Esophagus muscularis mucosa (tissue), 4 donors: ENCODE data around the gene ZNF157.

Experiments used
- EP300 ChIP-seq: sonication (generic); formaldehyde crosslinking; IDR thresholded peaks from one replicate; pipeline ENCODE4 v1.6.1; 2017; ENCODE audit warnings: antibody characterized with exemption
- POLR2AphosphoS5 ChIP-seq, 2 donors: sonication (generic); formaldehyde crosslinking; IDR thresholded peaks; one replicate each; pipeline ENCODE4 v1.6.1; 2017; ENCODE audit warnings: antibody characterized with exemption in 2 of 2
- TF ChIP-seq, protein P1 (sequence below), 3 experiments: fragments of 200-600 bp in 2 of 3; fragments of 450-650 bp in 1 of 3; sonication (generic) in 2 of 3; IDR thresholded peaks; one replicate each; pipeline ENCODE4 v1.5.1; 2017 to 2019; ENCODE audit warnings: antibody characterized with exemption in 3 of 3, mild to moderate bottlenecking in 2 of 3, moderate library complexity in 1 of 3

DNA sequence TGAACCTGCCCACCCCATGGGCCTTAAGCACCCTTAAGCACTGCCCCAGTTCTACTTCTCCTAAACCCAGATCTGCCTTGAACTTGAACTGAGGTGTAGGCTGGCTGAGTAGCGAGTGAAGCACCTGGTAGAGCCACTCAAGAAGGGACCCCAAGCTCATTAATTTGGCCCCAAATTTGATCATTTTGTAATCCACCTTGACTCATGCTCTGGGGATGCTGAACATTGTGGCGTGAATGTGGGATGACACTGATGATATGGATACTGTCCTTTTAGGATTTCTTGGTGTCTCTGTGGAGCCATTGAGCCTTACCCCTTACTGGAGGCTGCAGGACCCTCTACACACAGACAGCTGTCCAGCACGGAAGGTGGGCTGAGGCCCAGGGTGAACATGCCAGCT is at the start of gene ZNF157:
- TF ChIP-seq, protein P1, sequence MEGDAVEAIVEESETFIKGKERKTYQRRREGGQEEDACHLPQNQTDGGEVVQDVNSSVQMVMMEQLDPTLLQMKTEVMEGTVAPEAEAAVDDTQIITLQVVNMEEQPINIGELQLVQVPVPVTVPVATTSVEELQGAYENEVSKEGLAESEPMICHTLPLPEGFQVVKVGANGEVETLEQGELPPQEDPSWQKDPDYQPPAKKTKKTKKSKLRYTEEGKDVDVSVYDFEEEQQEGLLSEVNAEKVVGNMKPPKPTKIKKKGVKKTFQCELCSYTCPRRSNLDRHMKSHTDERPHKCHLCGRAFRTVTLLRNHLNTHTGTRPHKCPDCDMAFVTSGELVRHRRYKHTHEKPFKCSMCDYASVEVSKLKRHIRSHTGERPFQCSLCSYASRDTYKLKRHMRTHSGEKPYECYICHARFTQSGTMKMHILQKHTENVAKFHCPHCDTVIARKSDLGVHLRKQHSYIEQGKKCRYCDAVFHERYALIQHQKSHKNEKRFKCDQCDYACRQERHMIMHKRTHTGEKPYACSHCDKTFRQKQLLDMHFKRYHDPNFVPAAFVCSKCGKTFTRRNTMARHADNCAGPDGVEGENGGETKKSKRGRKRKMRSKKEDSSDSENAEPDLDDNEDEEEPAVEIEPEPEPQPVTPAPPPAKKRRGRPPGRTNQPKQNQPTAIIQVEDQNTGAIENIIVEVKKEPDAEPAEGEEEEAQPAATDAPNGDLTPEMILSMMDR (IDR thresholded peaks at IDR 0.05): no peak
- no peak for TF ChIP-seq EP300
- TF ChIP-seq POLR2AphosphoS5 (IDR thresholded peaks at IDR 0.05): no peak
